HG02759 (cell line): ENCODE data around the gene HDAC4.

Source experiments
- ATAC-seq: cut with Tn5 transposase; IDR thresholded peaks from one replicate; pipeline ENCODE4 v1.9.1; 2021; ENCODE audit warnings: mild to moderate bottlenecking, moderate library complexity; ENCODE audit not compliant: unreplicated experiment

The HDAC4 gene

DNA sequence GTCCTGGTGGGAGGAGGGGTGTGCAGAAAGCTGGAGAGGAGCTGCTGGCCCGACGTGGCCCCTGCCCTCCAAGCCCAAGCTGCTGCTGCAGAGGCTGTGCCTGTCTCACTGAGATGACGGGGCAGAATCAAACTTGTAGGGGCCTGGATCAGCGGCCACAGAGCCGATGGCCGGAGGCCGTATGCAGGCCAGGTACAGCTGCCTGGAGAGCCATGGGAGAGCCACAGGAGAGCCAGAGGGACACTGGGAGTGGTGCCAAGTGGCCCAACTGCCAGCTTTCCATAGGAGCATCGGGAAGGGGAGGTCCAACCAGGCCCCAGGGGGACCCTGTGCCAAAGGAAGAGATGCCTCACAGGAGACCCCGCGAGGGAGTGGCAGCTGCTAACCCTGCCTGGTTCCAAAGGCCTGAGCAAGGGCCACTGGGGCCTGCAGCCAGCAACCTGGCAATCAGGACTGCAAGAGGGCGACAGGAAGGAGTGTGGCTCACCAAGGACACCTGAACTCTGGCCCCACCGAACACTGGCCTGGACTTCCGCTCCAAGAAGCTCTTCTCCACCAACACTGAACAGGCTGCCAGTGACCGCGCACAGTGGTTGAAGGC is 70.7 kb downstream of the HDAC4 start:
- ATAC-seq = no peak

DNA sequence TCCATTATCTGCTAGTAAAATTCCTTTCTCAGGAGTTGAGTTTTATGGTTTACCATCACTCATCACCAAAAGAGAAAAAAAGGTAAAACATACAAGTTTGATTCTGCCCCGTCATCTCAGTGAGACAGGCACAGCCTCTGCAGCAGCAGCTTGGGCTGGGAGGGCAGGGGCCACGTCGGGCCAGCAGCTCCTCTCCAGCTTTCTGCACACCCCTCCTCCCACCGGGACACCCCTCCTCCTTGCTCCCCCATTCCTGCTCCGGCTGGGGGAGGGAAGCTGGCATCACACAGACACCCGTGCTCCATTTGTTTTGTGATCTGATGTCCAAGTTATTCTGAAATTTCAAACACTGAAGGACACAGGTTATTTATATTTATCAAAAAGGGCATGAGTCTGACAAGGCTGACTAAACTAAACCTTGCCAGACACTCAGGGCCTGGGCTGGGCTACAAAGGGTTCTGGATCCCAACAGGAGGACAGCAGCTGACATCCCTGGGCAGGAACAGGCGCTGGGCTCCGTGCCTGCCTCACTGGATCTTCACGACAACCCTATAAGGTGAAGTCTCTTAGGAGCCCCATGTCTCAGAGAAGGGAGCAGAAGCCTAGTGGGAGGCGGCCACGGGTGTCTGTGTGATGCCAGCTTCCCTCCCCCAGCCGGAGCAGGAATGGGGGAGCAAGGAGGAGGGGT is 71.4 kb downstream of the HDAC4 start:
- ATAC-seq = no peak

DNA sequence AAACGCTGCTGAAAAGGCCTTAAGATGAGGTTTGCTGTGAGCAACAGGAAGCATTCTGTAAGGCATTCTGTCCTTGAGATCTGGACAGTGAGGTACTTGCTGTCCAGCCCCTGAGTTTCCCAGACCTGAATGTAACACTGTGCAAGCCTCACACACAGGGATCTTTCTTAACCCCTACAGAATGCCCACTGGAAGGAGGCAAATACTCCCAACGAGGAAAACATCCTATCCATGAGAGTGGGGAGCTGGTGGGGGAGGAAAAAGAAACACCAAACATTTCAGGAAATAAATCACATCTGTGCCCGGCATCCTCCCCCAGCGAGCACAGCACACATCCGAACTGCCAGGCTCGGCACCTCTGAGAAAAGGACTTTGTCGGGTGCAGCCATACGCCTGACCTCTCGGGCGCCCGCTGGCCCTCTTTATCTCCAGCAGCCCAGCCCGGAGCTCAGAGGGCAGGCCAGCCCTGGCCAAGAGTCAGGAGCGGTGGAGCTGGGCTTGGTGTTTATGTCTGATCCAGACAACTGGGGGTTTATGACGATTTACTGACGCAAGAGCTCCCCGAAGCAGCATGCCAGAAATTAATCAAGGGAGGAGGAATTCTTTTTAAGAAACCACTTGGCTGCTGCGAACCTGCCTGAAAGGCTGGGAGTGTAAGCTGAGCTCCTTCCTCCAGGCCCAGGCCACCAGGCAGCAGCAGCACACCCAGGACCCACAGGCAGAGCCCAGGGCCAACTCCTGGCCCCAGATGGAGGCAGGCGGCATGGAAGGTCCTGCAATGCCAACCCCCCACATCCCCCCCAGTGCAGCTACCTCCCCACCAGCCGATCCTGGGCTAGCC is 72.2 kb downstream of the HDAC4 start:
- no peak for ATAC-seq

DNA sequence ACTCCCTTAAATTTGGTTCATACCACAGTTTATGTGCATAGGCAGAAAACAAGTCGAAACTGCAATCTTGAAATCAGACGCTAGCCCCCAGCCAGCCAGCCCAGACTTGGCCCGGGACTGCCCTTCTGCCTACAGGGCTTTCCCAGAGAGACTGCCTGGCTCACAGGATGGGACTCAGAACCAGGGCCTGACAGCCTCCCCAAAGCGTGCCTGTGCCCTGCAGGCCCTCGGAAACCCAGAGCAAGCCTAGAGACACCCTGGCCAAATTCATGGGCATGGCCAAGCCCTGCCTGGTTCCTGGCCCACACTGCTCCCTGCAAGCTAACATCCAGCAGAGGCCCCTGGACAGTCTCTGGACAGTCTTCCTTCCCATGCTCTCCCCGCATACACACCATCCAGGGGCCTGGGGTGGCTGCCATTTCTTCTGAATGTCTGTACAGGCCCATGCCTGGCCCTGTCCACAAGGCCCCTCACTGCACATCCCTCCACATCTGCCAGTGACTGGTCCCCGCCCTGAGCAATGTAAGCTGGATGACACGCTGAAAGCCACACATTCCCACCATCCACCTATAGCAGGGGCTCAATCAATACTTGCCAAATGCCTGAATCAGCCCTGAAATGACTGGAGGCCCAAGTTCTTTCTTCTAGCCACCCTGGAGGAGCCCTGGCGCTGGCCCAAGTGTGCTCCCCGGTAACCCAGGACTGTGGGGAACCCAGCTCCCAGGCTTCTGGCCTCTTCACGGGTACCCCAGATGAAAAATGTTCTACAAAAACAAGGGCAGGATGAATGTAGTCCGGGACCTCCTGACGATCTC is 73.1 kb downstream of the HDAC4 start:
- peak; percentile 37 for ATAC-seq

DNA sequence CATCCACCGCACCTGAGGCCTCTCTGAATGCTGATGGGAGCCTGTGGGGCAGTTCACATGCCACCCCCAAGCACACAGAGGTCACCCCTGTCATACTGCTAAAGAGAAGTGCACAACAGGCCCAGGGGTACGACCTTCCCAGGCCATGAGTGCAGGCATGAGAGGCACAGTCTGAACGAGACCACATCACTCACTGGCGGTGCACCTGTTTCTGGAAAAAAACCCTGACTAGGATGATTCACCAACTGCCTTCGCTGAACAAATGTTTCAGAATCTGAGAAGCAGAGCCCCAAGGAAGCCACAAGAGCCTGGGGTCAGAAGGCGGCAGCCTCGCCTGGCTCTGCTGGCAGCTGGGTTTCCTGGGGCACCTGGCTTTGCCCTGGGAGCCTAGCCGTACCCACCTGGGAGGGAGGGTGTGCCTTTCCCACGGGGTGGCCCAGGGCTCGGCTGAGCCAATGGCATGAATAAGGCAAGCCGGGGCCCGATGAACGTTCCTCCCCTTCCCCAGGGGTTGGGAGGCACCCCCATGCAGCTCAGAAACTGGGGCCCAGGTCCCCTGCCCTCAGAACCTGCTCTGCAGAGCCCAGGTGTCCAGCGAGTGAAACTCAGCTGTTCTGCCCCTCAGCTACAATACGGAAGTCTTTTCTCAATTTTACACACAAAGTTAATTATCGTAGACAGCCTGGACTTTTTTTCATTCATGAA is 73.8 kb downstream of the HDAC4 start:
- peak; percentile 72 for ATAC-seq

DNA sequence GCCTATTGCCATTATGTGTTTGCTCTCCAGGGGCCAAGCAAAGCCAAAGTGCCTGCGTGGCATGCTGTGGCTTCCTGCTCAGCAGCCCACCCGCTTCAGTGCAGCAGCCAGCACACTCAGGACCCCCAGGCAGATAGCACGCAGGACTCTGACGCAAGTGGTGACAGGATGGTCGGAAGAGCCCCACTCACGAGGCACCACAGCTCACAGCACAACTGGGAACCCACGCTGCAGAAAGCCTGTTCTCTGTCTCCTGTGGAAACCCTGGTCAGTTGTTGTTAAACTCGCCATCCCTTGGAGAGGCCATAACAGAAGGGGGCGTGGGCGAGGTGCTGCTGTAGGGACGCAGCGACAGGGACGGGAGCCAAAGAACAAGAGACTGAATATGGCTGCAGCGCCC is 76.4 kb downstream of the HDAC4 start:
- no peak for ATAC-seq

DNA sequence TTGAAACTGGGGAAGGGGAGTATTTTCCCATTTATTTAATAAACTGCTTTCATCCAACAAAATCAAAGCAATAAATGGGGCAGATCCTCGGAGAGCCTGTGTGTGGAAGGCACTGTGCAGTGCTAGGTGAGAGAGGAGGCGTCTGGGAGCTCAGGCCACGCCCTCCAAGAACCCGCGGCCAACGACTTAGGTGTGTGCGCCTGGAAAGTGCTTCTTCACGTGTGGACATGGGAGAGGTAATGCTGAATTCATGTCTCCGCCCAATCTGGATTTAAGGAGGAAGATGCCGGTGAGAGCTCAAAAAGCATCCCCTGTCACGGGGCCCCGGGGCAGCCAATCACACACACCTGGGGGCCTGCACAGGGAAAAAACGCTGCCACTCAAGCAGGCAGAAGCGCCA is 77.4 kb downstream of the HDAC4 start:
- no peak for ATAC-seq

DNA sequence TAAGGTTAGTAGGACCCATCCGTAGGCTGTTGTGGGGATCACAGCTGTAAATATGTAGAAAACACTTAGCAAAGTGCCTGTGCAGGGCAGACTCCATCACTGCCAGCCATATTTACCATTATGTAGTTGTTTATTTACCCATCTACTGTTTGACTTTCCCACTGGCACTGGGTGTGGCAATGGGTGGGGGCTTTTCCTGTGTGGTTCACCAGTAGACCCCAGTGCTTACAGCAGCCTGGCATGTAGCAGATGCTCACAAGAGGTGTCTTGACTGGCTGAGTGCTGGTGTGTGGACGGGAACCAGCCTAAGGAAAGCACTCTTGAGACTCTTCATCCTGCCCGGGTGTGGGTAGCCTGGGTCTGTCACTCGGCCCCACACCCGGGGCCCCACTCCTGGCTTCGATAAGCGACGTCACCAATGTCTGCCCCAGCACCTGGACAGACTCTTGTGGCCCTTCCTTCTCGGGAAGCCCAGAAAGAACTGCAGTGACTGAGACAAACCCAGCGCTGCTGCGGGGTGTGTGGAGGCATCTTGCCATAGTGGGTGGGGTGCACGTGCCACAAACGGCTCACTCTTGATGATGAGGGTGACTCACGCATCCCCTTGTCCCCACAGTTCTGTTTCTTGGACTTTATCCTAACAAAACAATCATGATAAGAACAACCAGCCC is 78.3 kb downstream of the HDAC4 start:
- no peak for ATAC-seq

DNA sequence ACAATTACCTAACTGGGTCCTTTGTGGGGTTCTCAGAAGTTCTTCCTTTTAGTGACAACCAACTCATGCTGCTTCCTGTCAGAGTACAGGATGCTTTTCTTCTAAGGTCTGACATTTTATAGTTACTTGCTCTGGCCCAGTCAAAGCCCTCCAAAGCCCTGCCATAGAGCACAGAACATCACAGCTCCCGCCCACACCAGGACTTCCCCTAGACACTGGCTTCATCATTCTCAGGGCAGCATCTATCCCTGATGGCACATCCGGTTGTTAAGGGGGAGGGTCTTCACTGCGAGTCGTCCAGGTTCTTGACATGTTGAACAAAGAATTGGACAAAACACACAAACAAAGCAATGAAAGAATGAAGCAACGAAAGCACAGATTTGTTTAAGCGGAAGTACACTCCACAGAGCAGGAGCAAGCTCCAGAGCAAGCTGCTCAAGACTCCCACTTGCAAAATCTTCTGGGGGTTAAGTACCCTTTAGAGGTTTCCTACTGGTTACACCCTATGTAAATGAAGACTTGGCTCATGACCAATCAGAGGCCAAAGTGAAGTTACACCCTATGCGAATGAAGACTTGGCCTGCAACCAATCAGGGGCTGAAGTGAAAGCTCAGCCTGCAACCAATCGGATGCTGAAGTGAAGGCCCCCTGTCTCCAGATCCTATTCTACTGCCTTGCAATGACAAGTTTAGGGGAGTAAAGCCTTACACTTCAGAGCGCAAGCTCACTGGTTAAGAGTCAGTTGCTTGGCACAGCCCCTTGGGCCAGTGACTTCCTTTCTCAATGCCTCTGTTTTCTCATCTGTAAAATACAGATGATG is 79.0 kb downstream of the HDAC4 start:
- no peak for ATAC-seq

DNA sequence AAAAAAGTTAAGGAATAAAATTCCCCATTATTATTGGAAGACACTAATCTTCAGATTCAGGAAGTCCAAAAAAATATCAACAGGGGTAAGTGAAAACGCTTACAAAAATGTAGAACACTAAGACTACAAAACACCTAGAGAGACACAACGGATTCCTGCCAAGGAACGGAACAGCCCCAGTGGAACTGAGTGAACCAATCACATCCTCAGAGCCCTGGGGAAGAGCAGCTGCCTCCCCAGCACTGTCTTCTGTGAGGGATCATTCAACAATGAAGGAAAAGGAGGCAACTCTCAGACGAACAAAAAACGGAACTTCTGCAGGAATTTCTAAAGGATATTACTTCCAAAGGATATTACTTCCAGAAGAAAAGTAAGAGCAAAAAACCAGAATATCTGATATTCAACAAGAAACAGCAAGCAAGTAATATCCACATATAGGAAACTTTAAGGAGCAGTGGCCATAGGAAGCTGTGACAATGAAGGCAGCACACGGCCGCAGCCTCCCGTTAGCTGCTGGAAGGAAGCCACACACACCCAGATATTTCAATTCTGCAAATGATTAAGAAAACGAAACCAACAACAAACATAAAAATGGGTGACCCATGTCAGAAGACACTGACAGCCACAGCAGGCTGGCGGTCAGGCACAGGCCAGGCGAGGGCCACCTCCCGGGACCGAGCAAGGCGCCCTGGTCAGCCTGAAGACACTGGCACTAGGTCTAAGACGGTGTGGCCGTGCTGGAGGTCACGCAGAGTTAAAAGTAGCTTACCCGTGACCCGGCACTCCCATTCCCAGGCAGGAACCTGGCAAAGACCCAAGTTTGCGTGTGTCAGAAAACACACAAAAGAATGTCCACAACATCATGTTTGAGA is 81.8 kb downstream of the HDAC4 start:
- ATAC-seq = no peak

DNA sequence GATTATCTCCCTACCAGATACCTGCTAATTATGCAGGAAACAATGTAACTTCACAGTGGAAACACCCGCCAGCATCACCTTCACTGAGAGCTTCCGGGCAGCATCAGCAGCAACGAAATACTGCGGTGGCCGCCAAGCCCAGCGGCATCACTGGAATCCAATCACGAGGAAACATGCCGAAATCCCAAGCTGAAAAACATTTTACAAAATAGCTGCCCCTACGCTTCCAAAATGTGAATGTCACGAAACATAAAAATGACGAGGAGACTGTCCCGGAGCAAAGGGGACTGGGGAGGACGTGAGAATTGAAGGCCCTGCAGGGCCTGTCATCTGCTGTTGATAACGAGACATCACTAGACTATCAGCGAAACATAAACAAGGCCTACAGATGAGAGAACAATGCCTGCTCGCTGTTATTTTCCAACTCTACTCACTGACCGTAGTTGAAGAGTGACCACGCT is 82.6 kb downstream of the HDAC4 start:
- ATAC-seq = no peak

DNA sequence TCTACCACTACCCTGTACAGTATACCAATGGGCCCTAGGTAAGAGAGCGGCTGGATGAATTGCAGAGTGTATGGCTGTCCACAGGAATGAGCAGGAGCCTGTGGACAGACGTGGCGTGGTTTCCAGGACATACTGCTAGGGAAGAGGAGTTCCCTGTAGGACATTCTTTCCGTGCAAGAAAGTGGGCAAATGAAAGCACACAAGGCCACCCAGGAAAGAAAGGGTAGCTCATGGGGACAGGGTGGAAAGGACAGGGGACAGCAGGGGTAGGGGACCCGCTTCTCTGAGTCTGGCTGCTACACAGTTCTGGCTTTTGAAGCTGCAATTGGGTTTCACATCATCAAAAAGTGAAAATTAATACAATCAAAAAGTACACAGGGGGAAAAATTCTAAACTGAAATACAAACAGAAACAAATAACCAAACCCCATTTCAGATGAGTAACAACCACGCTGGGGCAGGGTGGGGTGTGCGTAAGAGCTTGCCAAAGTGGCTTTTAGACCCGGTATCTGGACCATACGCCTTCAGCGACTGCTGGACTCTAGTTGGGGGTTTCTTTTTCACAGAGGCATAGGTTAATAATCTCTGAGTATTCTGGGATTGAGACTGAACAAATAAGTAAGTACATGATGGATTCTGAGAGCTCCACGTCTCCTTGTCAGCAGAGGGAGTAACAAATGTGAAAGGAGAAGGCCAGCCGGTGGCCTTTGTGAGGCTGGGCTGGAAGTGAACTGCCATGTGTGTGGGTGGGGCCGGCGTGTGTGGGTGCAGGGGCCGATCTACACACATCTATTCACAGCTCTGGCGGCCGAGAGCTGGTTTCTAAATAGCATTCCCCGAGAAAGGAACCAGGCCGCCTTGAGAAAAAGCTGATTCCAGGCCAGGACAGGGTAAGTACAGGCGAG is 84.0 kb downstream of the HDAC4 start:
- ATAC-seq = no peak

DNA sequence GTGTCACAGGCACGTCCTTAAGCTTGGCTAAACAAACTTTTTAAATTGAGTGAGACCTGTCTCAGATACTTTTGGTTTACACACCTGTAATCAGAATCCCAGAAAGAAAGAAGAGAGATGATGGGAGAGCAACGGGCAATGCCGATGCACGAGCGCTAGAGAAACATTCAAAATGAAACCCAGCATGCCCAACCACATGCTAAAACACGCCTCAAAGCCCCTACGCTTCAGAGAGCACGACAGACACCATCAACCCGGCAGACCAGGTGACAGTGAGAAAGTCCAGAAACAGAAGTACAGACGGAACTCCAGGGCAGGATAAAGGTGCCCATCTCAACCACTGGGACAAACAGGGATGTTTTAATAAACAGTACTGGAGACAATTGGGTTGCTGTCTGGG is 85.5 kb downstream of the HDAC4 start:
- no peak for ATAC-seq

DNA sequence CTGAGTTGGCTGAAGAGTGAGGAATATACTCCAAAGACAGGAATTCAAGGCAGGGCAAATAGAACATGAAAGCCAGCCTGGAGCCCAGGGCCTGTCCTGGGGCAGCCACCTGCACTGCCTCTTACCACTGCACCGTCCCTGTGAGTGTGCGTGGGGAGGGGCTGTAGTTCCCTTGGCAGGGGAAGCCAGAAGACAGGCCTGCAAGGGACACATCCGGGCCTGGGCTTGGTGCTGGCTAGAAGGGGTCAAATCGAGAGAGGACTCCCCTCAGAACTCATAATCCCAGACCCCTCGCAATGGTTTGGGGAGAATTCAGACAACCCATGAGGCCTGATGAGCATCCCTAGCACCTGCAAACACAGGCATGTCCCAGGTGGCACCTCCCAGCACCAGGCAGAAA is 87.0 kb downstream of the HDAC4 start:
- ATAC-seq = no peak

DNA sequence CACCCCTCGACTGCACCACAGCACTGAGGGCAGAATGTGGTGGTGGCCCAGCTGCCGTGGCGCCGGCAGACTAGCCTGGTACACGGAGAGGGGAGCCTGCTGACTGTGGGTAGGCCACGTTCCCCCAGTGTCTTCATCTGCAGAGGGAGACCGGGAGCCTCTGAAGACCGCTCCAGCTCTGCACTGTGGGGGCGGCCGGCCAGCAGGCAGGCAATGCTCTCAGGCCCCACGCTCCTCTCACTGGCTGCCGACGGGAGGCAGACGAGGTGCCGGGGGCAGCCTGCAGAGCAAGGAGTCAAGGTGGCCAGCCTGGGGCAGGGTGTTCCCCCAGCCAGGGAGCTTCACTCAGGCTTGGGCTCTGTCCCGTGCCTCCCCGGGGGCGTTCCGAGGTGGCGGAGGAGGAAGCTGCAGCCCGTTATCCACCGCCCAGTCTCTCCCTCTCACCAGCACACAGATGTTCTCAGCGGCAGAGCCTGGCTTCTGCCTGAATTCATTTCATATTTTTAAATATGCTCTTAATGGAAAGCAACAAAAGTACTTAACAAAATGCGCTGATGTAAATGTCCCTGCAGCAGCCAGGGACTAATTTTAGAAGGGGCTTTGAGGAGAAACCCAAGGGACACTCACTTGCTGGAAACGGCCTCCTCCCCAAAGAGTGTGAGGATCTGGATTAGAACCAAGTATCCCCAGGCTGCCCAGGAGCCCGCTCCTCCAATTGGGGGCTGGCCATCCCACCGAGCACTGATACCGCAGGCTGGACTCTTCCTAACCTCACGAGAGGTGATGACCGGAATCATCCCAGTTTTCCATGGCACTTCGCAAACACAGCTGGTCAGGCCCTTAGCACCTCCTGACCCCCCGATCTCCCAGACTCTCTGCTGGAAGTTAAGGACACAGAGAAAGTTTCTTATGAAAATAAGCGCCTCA is 87.8 kb downstream of the HDAC4 start:
- ATAC-seq = no peak

DNA sequence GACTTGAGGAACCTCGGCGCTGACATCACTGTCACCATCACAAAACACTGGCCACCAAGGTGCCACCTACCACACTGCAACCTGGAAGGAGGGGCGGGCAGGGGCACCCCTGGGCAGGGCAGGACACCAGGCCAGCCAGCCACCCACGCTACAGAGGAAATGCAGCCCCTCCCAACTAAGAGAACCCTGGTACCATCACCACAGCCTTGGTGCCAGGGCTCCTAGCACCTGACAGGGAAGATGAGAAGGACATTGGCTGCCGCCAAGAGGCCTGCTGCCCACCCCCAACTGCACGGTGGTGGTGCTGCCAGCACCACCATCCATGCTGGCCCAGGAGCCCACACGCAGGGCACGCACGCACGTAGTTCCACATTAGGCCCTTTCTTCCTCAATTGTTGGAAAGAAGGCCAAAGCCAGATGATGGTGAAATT is 88.7 kb downstream of the HDAC4 start:
- ATAC-seq = no peak
